Left renal pelvis (tissue), 4 donors: ENCODE measurements around the gene PALM. TPM values are rescaled to one million over a fixed set of nuclear protein-coding genes. Genes with fewer than 3 reads are reported as not detected.
"Not testable (repeated sequence)": the region's sequence is repeated elsewhere in the genome, so short reads cannot be mapped to it uniquely, and the experiment has no call there.

Experiments used
- DNase-seq, 4 donors: peaks; one replicate each; pipeline ENCODE4 v3.0.0-alpha.2; 2013; ENCODE audit warnings: low read depth in 4 of 4, low spot score in 3 of 4
- polyA plus RNA-seq, 4 donors: library from polyadenylated mRNA; unstranded; fragments of 120-200 nt; gene quantifications; one replicate each; pipeline ENCODE4 v1.2.1, GENCODE V29; 2013; ENCODE audit not compliant: insufficient read length in 4 of 4

Gene PALM
- polyA plus RNA-seq, 4 donors: 63.6 to 111 (median 78.1) TPM

GRCh38 chr19:702847-703246 is 5.9 kb upstream of the PALM start:
- not testable (repeated sequence) for DNase-seq

DNA sequence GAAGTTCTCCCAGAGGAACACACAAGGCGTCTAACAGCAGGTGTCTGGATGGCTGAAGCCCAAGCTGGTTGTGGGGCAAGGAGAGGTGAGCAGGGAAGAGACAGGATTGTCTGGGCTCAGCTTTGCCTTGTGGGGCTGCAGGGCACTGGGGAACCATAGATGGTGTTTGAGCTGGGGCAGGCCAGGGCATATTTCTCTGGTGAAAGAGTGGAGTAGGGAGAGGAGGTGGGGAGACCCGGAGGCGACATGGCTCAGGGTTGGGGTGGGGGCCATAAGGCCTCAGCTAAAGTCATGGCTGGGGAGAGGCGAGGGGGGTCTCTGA is 5.4 kb upstream of the PALM start:
- no peak for DNase-seq

DNA sequence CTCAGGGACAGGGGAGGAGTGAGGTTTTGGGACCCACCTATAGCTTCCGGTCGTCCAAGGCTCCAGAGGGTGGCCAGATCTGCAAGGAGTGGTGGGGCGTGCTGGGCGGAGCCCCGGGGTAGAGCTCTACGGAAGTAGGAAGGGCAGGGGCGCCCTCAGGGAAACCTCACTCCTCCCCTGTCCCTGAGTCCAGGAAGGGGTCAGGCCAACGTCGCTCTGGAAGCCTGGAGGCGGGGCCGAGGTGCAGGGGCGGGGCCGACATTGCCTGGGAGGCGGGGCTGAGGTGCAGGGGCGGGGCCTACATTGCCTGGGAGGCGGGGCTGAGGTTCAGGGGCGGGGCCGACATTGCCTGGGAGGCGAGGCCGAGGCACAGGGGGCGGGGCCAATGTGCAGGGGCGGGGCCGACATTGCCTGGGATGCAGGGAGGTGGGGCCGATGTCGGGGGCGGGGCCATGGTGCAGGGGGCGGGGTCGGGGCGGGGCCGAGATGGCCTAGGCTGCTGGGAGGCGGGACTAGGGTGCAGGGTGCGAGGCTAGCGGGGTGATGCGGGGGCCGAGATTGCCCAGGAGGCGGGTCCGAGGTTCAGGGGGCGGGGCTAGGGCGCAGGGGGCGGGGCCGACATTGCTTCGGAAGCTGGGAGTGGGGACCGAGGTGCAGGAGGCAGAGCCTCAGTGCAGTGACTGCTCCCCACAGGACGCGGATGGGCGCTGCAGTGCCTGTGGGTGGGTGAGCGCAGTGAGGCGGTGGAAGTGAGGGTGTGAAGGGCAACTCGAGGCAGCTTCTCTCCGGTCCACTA is 4.9 kb upstream of the PALM start:
- DNase-seq: no peak

DNA sequence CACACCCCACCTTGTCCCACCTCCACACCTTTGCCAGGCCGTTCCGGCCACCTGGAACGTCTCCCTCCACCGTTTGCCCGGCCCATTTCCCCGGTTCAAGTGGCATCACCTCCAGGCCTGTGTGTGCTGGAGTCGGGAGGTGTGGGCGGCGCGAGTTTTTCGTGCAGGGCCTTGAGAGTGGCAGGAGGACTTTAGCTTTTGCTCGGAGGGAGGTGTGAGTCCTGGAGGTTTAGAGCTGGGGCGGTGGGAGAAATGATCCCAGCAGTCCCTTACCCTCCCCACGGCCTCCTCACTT is 4.3 kb upstream of the PALM start:
- no peak for DNase-seq

- no peak for DNase-seq
Measured at GRCh38 chr19:709196-709964, 645 bp downstream of the PALM start.

DNA sequence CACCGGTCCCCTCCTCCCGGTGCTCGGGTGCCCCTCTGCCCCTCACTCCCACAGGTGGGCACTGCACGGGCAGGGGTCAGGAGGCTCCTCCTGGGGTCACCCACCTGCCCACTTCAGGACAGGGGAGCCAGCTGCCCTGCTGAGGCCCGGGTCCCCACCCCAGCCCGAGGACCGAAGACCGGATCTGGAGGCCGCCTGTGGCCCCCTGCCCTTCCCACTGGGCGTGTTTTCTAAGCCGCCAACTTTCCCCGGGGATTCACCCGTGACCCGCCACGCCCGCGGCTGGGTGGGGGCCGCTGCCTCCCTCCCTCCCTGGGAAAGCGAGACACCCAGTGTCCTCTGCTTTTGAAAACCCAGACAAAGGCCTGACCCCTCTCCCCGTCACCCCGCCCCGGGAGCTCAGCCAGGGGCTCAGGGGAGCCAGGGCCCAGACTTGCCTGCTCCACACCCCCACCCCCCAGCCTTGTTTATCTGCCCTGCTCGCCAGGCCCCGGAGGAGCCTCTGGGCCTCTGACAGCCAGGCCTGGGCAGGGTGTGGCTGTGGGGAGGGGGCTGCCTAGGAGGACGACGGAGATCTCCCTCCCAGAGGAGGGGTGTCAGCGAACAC is 1.3 kb downstream of the PALM start:
- no peak for DNase-seq

DNA sequence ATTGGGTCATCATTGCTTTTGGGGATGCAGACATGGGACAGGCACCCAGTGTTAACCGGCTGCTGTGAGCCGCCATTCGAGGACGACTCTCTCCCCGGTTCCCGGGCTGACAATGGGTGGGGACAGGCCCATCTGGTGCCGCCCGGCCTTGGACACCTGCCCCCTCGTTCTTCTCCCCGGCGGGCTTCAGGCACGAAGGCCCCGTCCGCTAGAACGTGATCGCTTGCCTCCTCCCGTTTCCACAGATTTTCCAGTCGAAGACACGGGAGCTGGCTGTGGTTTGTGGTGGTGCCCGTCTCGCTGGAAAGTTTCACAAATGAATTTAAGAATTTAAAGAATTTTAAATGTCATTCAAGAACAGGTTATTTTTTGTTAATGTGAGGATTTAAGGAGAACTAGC is 2.0 kb downstream of the PALM start:
- DNase-seq: no peak

GRCh38 chr19:711254-711653 is 2.5 kb downstream of the PALM start:
- no peak for DNase-seq

GRCh38 chr19:715347-715746 is 6.6 kb downstream of the PALM start:
- no peak for DNase-seq

GRCh38 chr19:718251-718951 is 9.7 kb downstream of the PALM start:
- DNase-seq: no peak

GRCh38 chr19:718991-719512 is 10.3 kb downstream of the PALM start:
- DNase-seq: no peak

- DNase-seq: no peak
Measured at GRCh38 chr19:719636-720344, 11.1 kb downstream of the PALM start.

DNA sequence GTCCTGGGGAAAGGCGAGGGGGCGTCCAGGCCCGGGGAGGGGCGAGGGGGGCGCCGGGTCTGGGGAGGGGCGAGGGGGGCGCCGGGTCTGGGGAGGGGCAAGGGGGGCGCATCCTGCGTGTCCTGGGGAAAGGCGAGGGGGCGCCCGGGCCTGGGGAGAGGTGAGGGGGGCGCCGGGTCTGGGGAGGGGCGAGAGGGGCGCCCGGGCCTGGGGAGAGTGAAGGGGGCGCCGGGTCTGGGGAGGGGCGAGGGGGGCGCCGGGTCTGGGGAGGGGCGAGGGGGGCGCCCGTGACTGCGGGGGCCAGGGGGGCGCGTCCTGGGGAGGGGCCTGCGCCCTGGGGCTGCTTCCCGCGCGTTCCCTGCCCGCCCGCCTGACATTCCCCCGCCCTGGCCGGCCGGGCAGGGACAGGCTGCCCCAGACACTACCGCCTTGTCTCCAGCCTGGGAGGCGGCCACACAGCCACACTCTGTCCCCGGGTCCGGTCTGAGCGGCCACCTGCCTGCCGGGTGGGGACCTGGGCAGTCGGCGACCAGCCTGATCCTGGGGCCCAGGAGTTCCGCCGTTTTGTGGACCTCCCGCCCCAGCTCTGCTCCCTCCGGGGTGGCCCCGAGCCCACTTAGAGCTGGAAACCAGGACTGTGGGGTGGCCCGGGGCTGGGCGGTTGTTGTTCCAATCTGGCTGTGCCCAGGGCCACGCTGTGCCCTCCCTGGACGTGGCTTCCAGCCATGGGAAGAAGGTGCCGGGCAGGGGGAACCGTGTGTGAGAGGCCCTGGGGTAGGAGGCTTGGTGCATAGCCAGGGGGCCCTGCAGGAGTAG is 11.8 kb downstream of the PALM start:
- DNase-seq: no peak

GRCh38 chr19:722553-723101 is 13.9 kb downstream of the PALM start:
- no peak for DNase-seq

GRCh38 chr19:723247-723646 is 14.5 kb downstream of the PALM start:
- DNase-seq: no peak

DNA sequence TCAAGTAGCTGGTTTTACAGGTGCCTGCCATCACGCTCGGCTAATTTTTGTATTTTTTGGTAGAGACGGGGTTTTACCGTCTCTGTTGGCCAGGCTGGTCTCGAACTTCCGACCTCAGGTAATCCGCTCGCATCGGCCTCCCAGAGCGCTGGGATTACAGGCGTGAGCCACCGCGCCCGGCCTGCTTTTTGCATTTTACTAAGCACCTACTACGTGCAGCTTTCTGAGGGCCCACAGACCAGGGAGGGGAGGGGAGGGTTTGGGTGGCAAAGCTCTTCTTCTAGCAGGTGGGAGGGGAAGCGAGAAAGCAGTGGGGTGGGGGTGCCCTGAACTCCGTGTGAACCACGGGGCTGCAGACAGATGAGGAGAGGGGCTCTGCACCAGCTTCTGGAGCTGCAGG is 15.0 kb downstream of the PALM start:
- no peak for DNase-seq

DNA sequence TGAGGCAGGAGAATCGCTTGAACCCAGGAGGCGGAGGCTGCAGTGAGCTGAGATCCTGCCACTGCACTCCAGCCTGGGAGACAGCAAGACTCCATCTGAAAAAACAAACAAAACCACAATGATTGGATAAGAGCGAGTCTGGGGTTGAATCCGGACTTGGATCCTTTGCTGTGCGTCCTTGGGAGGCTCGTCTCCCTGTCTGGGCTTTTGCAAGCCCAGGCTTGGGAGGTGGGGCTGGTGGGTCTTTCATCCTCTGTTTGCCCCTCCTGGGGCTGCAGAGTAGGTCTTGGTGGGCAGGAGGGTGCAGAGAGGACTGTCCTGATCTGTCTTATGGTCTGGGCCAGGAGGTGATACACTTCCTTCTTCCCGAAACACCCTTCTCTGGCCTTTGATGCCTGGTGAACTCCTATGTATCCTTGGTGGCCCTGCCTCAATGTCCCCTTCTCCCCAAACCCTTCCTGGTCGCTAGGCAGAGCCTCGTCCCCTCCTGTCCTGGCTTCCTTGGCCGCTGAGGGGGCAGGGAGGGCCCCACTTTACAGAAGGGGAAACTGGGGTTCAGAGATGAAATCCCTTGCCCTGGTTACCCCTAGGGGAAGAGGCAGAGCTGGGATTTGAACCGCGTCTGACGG is 16.8 kb downstream of the PALM start:
- DNase-seq: no peak

GRCh38 chr19:726993-727956 is 18.5 kb downstream of the PALM start:
- no peak for DNase-seq
